Measurements from ENCODE around the gene CASTOR1.
A peak's percentile ranks its signal among the peaks of the same experiment; 100 is the strongest.

Gene CASTOR1

DNA sequence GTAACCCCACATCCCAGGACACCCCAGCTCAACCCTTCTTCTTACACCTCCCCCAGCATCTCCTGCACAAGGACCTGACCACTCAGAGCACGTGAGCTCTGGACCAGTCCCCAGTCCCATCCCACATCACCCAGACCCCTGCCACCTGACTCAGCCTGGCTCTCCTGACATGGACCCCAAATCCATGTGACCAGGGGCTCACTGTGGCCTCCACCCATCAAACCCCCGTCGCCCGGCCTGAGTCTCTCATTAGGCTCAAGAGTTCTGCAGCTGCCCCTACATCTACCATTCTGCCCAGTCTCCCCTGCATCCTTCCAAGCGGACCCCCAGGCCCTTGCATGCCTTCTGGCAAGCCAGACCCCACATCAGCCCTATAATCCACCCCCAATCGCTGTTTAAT, 40.8 kb downstream of the CASTOR1 start:
- peak overlapping the region; percentile 35 for H3K4me3 ChIP-seq
- TF ChIP-seq, protein P1, sequence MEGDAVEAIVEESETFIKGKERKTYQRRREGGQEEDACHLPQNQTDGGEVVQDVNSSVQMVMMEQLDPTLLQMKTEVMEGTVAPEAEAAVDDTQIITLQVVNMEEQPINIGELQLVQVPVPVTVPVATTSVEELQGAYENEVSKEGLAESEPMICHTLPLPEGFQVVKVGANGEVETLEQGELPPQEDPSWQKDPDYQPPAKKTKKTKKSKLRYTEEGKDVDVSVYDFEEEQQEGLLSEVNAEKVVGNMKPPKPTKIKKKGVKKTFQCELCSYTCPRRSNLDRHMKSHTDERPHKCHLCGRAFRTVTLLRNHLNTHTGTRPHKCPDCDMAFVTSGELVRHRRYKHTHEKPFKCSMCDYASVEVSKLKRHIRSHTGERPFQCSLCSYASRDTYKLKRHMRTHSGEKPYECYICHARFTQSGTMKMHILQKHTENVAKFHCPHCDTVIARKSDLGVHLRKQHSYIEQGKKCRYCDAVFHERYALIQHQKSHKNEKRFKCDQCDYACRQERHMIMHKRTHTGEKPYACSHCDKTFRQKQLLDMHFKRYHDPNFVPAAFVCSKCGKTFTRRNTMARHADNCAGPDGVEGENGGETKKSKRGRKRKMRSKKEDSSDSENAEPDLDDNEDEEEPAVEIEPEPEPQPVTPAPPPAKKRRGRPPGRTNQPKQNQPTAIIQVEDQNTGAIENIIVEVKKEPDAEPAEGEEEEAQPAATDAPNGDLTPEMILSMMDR (IDR thresholded peaks at IDR 0.05): no peak
- H3K27ac ChIP-seq: peak overlapping the region in 1 of 2 donors; percentile 38
- no peak for DNase-seq (ENCODE audit: low spot score)

DNA sequence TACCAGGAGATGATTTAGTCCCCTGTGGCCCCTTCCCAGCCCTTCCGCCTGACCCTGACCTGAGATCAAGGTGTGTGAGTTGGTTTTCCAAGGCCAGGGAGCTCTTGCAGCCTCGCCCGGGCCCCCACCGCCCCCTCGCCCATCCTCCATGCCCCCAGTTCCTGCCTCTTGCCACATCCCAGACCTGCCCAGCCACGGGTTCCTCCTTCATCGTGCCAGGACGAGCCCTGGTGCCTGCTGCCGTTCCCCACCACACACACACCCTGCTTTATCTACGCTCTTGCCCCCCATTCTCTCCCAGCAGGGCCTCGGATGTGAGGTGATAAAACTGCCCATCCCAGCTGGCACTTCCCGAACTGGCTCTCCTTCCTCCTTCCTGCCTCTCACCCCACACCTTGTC, 41.3 kb downstream of the CASTOR1 start:
- TF ChIP-seq, protein P1 (IDR thresholded peaks at IDR 0.05): no peak
- no peak overlapping the region for H3K27ac ChIP-seq
- no peak for DNase-seq (ENCODE audit: low spot score)
- no peak overlapping the region for H3K4me3 ChIP-seq

DNA sequence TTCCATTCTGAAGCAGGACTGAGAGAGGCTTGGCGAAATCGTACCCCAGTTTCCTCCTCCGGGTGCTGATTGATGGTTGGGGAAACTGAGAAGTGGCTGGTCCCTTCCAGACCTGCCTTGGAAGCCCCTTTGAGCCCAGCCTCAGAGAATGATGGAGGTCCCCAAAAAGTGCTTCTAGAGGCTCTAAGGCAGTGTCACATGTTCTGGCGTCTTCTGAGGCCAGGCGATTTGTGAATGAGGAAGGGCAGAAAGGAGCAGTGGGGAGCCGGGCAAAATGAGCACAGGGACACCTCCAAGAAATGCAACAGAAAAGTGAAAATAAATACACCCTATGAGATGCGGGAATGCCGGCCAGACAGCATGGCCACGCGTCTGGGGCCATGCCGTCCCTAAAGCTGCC, 41.7 kb downstream of the CASTOR1 start:
- Histone ChIP-seq H3K4me3 (no peak overlapping the region), H3K27ac (no peak overlapping the region)
- TF ChIP-seq, protein P1 (IDR thresholded peaks at IDR 0.05): no peak
- DNase-seq (ENCODE audit: low spot score): no peak

DNA sequence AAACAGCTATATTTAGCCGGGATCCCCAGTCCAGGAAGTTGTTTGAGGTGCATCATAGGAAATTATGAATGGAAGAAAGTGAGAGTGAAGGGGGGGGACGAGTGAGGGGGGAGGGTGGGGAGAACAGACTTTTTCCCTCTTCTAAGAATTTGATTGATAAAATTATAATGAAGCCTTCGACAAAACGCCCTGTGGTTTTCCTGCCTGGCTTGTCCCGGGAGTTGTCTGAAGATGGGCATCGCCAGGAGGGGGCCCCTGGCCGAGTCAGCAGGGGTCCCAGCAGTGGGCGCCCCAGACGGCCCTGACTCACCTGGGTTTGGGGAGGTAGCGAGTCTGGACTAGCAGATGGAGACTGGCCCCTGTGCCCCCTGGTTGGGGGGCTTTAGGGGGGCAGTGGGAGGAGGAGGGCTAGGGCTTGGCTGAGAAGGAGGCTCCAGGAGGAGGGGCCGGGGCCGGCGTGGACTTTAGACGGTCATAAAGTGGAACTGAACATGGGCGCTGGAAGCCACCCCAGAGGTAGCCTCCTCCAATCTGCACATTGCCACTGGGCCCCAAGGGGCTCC, 42.4 kb downstream of the CASTOR1 start:
- DNase-seq (ENCODE audit: low spot score): no peak
- Histone ChIP-seq H3K4me3 (peak overlapping the region; percentile 67), H3K27ac (no peak overlapping the region)
- TF ChIP-seq, protein P1 (IDR thresholded peaks at IDR 0.05): no peak

DNA sequence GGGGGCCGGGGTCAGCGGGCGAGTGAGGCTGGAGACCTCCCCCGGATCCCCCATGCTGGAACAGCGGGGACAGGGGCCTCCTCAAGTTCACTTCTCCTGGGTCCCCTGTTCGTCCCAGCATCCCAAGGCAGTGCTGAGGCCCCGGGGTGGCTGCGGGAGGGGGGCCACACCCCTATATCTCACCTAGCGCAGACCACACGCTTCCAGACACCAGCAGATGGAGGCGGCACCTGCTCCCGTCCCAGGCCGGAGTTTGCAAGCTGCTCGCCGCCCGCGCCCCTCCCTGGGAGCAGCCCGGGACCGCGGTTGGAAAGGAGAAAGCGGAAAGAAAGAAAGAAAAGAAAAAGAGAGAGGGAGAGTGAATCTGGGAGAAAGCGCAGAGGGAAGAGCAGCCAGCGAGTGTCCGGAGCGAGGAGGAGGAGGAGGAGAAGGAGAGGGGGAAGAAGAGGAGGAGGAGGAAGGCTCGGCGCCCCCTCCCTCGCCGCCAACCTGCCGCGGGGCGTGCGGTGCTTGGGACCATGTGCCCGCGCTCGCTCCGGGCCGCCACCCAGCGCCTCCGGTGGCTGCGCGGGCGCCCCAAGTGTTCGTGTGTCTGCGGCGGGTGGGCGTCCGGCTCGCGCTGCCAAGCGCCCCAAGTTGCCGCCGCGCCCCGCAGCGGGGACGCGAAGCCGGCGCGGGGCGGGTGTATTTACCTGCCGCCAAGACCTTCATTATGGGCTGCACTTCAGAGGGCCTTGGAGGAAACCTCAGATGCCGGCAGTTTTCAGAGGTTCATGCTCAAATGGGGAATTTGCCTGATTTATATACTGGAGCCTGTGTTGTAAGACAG, 43.1 kb downstream of the CASTOR1 start, which contains the start of gene LIF:
LIF (minus strand) TSS at position 775 of the 829 bp plus-strand sequence; CDS start at position 711, 64 bp downstream.
- no peak for DNase-seq (ENCODE audit: low spot score)
- Histone ChIP-seq H3K4me3 (peak within 1 kb of the TSS; percentile 67), H3K27ac (no peak within 1 kb of the TSS)
- TF ChIP-seq, protein P1 (IDR thresholded peaks at IDR 0.05): no peak

DNA sequence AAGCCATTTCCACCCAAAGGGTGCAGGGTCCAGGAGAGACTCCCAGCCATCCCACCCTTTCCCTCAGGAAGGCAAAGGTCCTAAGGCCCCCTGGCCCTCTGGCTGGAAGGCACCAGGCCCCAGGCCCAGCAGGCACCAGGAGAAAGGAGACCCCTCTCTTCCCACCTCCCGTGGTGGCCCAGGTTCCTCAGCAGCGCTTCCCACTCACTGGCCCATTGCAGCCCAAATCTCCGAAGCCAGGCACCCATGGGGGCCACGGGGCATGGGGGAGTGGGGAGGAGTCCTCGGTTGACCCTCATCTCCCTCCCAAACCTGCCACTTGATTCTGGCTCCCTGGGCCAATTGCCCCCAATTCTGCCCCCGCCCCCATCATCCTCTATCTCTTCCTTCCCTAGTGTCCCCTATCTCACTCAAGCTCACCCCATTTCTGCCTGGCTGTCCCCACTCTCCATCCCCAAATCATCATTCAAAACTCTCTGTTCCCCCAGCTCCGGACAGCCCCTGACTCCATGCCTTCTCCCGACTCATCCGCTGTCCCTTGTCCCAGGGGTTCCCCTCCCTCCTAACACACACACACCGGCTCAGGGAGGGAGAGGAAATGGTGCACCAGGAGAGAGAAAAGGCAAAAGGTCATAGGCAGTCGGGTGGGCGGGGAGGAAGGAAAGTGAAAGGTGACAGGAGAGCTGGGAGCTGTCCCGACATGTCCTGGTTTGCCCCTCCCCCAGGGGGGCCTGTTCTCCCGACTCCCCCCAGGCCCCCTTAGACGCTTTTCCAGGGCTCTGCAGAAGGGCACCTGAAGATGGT, 43.9 kb downstream of the CASTOR1 start:
- DNase-seq (ENCODE audit: low spot score): no peak
- no peak overlapping the region for H3K27ac ChIP-seq
- peak overlapping the region; percentile 67 for H3K4me3 ChIP-seq
- TF ChIP-seq, protein P1 (IDR thresholded peaks at IDR 0.05): no peak
